RWPE2 (cell line): Measurements from ENCODE around the gene ARHGEF28.

Experiments used
- ATAC-seq: fragments of 200-7000 bp; cut with Tn5 transposase; 3 replicates; pipeline ENCODE4 v1.9.1; 2021; ENCODE audit warnings: low read depth
- DNase-seq: peaks from one replicate; pipeline ENCODE4 v3.0.0-alpha.2; 2020; ENCODE audit warnings: low spot score
- H3K27ac ChIP-seq: fragments of 450-650 bp; 2 replicates; pipeline ENCODE4 v1.5.1; 2017; ENCODE audit warnings: mild to moderate bottlenecking; ENCODE audit not compliant: poor library complexity, severe bottlenecking
- H3K27me3 ChIP-seq: fragments of 250-450 bp; sonication (Bioruptor Pico); 2 replicates; pipeline ENCODE4 v1.5.1; 2021; ENCODE audit warnings: mild to moderate bottlenecking, moderate library complexity; ENCODE audit not compliant: insufficient read depth, poor library complexity, severe bottlenecking
- H3K36me3 ChIP-seq: fragments of 250-450 bp; sonication (Bioruptor Pico); 2 replicates; pipeline ENCODE4 v1.5.1; 2020; ENCODE audit warnings: low read depth, mild to moderate bottlenecking, moderate library complexity
- H3K4me1 ChIP-seq: fragments of 250-450 bp; sonication (Bioruptor Pico); 2 replicates; pipeline ENCODE4 v1.5.1; 2021; ENCODE audit warnings: mild to moderate bottlenecking, moderate library complexity; ENCODE audit not compliant: insufficient read depth, poor library complexity, severe bottlenecking
- H3K4me3 ChIP-seq: fragments of 250-450 bp; sonication (Bioruptor Pico); 2 replicates; pipeline ENCODE4 v1.5.1; 2021; ENCODE audit warnings: mild to moderate bottlenecking, moderate library complexity; ENCODE audit not compliant: severe bottlenecking
- H3K9me3 ChIP-seq: fragments of 250-450 bp; sonication (Bioruptor Pico); 2 replicates; pipeline ENCODE4 v1.5.1; 2021; ENCODE audit warnings: mild to moderate bottlenecking, moderate library complexity; ENCODE audit not compliant: severe bottlenecking
- TF ChIP-seq, protein P1 (sequence below): fragments of 450-650 bp; IDR thresholded peaks from one replicate; pipeline ENCODE4 v1.5.1; 2017; ENCODE audit warnings: mild to moderate bottlenecking, moderate library complexity; ENCODE audit not compliant: poor library complexity, severe bottlenecking

The ARHGEF28 gene

GRCh38 chr5:73913971-73914370 lies 288.0 kb downstream of the ARHGEF28 start:
- Histone ChIP-seq H3K9me3 (no peaks in the 10 kb centered on the region), H3K4me1 (no peaks in the 10 kb centered on the region), H3K27ac (no peak overlapping the region), H3K4me3 (no peak overlapping the region), H3K36me3 (peaks cover 72% of the 10 kb centered on the region), H3K27me3 (no peaks in the 10 kb centered on the region)
- TF ChIP-seq, protein P1, sequence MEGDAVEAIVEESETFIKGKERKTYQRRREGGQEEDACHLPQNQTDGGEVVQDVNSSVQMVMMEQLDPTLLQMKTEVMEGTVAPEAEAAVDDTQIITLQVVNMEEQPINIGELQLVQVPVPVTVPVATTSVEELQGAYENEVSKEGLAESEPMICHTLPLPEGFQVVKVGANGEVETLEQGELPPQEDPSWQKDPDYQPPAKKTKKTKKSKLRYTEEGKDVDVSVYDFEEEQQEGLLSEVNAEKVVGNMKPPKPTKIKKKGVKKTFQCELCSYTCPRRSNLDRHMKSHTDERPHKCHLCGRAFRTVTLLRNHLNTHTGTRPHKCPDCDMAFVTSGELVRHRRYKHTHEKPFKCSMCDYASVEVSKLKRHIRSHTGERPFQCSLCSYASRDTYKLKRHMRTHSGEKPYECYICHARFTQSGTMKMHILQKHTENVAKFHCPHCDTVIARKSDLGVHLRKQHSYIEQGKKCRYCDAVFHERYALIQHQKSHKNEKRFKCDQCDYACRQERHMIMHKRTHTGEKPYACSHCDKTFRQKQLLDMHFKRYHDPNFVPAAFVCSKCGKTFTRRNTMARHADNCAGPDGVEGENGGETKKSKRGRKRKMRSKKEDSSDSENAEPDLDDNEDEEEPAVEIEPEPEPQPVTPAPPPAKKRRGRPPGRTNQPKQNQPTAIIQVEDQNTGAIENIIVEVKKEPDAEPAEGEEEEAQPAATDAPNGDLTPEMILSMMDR: no peak
- DNase-seq (no peak), ATAC-seq (no peak)

DNA sequence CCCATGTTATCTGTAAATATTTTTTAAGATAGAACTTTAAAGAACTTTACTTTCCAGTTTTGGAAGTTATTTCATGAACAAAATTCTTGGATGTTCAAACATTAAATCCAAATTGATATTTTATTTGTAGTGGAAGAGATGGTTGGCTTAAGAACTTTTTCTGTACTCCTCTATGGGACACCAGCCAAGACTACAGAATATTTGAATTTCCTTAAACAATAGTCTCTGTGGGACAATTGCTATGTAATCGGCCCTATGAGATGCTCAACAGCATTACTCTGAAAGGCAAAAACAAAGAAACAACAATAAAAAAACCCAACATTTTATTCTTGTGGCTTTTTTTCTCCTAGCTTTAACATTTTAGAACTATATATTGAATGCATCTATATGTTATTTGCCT lies 289.3 kb downstream of the ARHGEF28 start:
- TF ChIP-seq, protein P1: no peak
- Histone ChIP-seq H3K27me3 (no peaks in the 10 kb centered on the region), H3K36me3 (peaks cover 70% of the 10 kb centered on the region), H3K27ac (no peak overlapping the region), H3K4me3 (no peak overlapping the region), H3K4me1 (no peaks in the 10 kb centered on the region), H3K9me3 (no peaks in the 10 kb centered on the region)
- DNase-seq (no peak), ATAC-seq (no peak)

DNA sequence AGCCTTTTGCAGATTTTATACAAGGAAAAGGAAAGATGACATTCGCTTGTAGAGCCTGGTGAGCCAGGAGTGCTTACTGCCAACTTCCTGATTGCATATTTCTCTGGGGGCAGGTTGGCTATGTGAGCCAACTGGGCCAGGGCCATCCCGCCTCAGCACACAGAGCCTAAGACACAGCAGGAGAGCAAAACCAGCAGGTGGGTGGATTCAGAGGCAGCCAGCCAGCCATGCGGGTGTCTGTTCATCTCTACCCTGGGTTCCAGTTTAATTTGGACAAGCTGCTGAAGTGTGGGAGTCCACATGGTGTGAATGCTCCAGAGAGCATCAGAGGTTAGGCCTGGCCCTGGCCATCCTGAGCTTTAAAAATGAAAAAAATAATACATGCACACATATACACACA lies 291.4 kb downstream of the ARHGEF28 start:
- Histone ChIP-seq H3K36me3 (peaks cover 58% of the 10 kb centered on the region), H3K4me3 (no peak overlapping the region), H3K9me3 (no peaks in the 10 kb centered on the region), H3K4me1 (no peaks in the 10 kb centered on the region), H3K27me3 (no peaks in the 10 kb centered on the region), H3K27ac (no peak overlapping the region)
- TF ChIP-seq, protein P1: no peak
- DNase-seq (no peak), ATAC-seq (no peak)

- Histone ChIP-seq H3K27me3 (no peaks in the 10 kb centered on the region), H3K36me3 (peaks cover 58% of the 10 kb centered on the region), H3K9me3 (no peaks in the 10 kb centered on the region), H3K4me1 (no peaks in the 10 kb centered on the region), H3K4me3 (no peak overlapping the region), H3K27ac (no peak overlapping the region)
- TF ChIP-seq, protein P1: no peak
- ATAC-seq (no peak), DNase-seq (no peak)
Measured at GRCh38 chr5:73917891-73918290, 291.9 kb downstream of the ARHGEF28 start.

DNA sequence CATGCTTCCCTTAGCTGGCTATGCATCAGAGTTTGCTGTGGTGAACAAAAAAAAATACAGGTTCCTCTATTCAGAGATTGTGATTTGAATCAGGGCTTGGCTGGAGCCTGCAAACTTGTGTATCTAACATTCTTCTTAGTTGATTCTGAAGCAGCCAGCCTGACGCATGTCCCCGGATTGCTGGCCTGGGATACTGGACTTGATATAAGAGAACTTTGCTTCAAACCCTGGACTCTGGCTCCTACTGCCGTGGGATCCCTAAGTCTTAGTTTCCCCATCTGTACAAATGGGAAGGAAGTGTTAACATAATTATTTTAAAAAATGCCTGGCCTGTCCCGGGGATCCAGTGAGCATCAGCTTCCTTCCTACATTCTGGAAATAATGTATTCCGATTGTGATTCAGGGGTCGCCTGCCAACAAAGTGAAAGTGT lies 292.8 kb downstream of the ARHGEF28 start:
- no peak overlapping the region for H3K4me3 ChIP-seq
- DNase-seq: no peak
- ATAC-seq: no peak
- H3K36me3 ChIP-seq: peaks cover 61% of the 10 kb centered on the region
- no peaks in the 10 kb centered on the region for H3K9me3 ChIP-seq
- no peaks in the 10 kb centered on the region for H3K27me3 ChIP-seq
- TF ChIP-seq, protein P1: no peak
- H3K27ac ChIP-seq: no peak overlapping the region
- no peaks in the 10 kb centered on the region for H3K4me1 ChIP-seq
